Measurements from ENCODE around the gene ANK3.

The ANK3 gene

DNA sequence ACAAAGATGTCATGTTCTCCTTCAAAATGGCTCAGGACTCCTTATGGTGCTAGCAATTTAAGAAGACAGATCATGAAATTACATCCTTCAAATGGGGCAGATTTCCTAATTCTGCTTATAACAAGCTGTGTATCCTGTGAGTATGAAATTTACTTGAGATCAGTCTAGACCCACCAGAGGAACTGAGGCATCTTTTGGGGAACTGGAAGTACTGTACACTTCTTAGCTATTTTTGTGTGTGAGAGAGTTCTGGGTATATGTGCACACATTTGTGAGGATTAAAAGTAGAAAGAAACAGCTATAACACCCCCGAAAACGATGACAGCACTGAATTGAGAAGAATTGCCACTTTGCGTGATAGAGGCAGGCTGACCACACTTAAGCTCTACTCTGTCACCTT is 296.4 kb downstream of the ANK3 start:
- CTCF ChIA-PET, result interaction anchor here (0.8 to 18.2 kb wide), 7 partner anchors 8 to 556 kb away, joined by 3 to 415 read pairs (median 4); no protein-coding TSS in a partner anchor
- POLR2A ChIA-PET, result no interaction called here
- H3K4me3 ChIP-seq (ENCODE audit: low read depth, low read length), result no peak overlapping the region
- TF ChIP-seq, protein P1, sequence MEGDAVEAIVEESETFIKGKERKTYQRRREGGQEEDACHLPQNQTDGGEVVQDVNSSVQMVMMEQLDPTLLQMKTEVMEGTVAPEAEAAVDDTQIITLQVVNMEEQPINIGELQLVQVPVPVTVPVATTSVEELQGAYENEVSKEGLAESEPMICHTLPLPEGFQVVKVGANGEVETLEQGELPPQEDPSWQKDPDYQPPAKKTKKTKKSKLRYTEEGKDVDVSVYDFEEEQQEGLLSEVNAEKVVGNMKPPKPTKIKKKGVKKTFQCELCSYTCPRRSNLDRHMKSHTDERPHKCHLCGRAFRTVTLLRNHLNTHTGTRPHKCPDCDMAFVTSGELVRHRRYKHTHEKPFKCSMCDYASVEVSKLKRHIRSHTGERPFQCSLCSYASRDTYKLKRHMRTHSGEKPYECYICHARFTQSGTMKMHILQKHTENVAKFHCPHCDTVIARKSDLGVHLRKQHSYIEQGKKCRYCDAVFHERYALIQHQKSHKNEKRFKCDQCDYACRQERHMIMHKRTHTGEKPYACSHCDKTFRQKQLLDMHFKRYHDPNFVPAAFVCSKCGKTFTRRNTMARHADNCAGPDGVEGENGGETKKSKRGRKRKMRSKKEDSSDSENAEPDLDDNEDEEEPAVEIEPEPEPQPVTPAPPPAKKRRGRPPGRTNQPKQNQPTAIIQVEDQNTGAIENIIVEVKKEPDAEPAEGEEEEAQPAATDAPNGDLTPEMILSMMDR (IDR thresholded peaks at IDR 0.05; ENCODE audit: insufficient read depth, low read length, missing control alignments), result no peak
- no peak for DNase-seq (ENCODE audit: low read depth, low spot score)

DNA sequence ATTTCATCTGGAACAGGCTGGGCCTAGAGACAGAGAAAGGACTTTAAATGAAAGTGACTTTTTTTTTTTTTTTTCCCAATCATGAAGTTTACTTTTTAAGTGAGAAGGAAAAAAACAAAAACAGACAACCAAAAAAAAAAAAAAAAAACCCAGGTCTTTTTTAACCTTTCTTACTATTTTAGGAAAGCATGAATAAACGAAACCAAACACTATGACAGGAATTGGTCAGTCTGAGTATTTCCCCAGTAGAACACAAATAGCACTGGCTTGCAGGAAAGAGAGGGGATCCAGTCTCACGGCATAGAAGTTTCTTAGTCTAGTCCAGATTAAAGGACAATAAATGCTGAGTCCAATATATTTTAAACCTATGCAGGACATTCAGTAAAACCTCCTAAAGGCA is 302.8 kb downstream of the ANK3 start:
- TF ChIP-seq, protein P1 (IDR thresholded peaks at IDR 0.05; ENCODE audit: insufficient read depth, low read length, missing control alignments), result no peak
- ChIA-PET POLR2A (no interaction called here), CTCF (no interaction called here)
- H3K4me3 ChIP-seq (ENCODE audit: low read depth, low read length), result no peak overlapping the region
- no peak for DNase-seq (ENCODE audit: low read depth, low spot score)

DNA sequence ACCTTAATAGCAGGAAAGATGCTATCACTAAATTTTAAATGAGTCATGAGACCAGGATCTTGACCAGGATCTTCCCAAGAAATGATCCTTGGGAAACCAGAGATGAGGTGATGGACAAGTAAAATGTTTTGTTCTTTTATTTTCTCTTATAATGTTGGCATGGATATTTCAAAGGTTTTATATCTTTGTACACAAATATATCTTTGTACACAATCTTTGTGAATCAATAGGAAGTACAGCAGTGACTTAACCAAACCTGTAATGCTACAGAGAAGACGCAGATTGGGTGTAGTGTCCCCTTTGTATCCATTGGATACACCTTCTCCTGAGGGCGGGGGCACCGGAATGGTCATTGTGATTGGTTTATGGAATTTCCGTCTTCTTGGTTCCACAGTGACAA is 303.3 kb downstream of the ANK3 start:
- ChIA-PET CTCF (interaction anchor here (1.0 kb wide), 1 partner anchor 14 kb away, joined by 4 read pairs; no protein-coding TSS in a partner anchor), POLR2A (no interaction called here)
- TF ChIP-seq, protein P1 (IDR thresholded peaks at IDR 0.05; ENCODE audit: insufficient read depth, low read length, missing control alignments), result no peak
- no peak for DNase-seq (ENCODE audit: low read depth, low spot score)
- H3K4me3 ChIP-seq (ENCODE audit: low read depth, low read length), result no peak overlapping the region

DNA sequence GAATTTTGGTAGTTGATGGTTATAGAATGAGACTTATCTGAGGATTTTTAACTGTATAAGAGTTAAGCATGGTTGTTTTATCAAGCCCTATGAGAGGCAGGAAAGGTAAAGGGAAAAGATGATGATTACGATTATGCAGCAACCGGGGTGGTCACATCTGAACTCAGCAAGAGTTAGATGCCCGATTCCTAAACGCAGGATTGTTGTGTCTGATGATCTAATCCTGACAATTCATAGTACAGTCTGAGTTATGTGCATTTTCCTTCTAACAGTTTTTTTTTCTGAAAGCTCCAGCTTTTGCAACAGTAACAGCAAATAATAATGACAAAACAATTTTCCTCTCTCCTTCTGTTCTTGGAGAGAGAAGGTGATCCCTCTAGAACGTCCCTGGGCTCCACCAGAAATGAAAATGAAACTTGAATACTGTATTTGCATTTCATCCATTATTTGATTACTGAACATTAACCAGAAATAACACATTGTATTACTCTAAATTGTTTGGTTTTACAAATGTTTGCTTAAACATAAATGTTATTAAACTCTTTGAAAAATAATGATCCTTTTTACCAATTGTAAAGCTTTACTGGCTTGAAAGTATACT is 306.8 kb downstream of the ANK3 start:
- no peak overlapping the region for H3K4me3 ChIP-seq (ENCODE audit: low read depth, low read length)
- POLR2A ChIA-PET, result no interaction called here
- TF ChIP-seq, protein P1 (IDR thresholded peaks at IDR 0.05; ENCODE audit: insufficient read depth, low read length, missing control alignments), result no peak
- no peak for DNase-seq (ENCODE audit: low read depth, low spot score)
- CTCF ChIA-PET, result interaction anchor here (0.7 kb wide), 1 partner anchor 15 kb away, joined by 3 read pairs; no protein-coding TSS in a partner anchor

DNA sequence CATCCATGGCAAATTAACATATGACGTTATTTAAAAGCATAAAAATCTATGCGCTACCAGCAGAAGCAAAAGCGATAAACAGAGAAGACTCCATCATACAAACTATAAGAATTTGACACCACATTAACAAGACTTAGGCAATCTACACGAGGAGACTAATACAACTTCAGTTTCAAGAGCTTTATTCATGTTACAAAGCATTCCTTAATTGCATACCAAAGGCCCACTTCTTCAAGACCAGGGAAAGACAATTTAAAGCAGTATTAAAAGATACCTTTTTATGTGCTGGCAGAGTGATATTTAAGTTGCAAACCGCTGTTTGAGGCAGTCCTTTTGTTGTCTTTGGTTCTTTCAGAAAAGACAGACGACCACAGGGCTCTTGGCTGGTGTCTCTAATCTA is 307.3 kb downstream of the ANK3 start:
- CTCF ChIA-PET, result no interaction called here
- no peak overlapping the region for H3K4me3 ChIP-seq (ENCODE audit: low read depth, low read length)
- TF ChIP-seq, protein P1 (IDR thresholded peaks at IDR 0.05; ENCODE audit: insufficient read depth, low read length, missing control alignments), result no peak

DNA sequence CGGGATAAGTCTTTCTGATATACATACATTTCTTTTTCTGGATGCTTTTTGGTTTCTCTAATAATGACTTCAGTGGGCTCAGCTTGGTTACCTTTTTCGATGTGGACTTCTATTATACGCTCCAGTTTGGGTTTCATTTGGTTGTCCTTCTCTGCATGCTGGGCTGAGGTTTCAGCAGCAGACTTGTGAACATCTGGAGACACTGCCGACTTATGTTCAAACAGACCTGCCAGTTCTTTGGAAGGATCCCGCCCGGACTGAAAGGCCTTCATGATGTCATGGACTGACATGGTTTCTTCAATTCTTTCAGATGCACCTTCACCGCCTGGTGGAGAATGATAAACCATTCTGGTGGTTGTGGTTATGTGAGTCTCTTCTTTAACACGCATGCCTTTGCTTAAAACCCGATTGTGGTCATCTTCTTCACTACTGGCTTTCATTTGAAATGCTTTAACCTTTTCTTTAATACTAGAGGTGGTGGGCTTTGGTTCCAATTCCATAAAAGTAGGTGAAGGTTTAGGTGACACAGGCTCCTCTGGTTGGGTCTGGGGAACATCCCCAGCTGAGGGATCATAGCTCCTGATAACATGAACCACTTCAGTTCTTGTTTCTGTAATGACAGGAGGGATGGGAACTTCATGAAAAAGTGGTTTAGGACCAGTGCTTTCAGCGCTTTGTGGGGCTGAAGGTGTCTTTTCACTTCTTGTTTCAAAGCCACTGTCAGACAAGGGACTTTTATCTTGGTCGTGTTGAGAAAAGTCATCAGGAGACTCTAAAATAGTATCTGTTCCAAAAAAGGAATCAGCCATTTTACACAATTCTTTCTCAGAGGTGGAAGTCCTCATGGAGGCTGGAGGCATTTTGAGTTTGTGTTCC is 315.7 kb downstream of the ANK3 start:
- no peak overlapping the region for H3K4me3 ChIP-seq (ENCODE audit: low read depth, low read length)
- ChIA-PET CTCF (interaction anchor here (0.9 to 1.1 kb wide), 2 partner anchors 11 to 130 kb away, joined by 3 to 4 read pairs; no protein-coding TSS in a partner anchor), POLR2A (no interaction called here)
- no peak for DNase-seq (ENCODE audit: low read depth, low spot score)
- TF ChIP-seq, protein P1 (IDR thresholded peaks at IDR 0.05; ENCODE audit: insufficient read depth, low read length, missing control alignments), result no peak

More for the DNA sequence above, 307.3 kb downstream of the ANK3 start:
- DNase-seq (ENCODE audit: low read depth, low spot score), result no peak
- POLR2A ChIA-PET, result no interaction called here

All from AG04449 (cell line).